Loucy (cell line): ENCODE measurements around the gene ASPSCR1.

Experiments used
- H2AFZ ChIP-seq: fragments of 200-600 bp; sonication (generic); 2 replicates; pipeline ENCODE4 v1.6.0; 2016; ENCODE audit warnings: antibody characterized with exemption, mild to moderate bottlenecking, low read length, moderate library complexity
- H3F3A ChIP-seq: fragments of 200-600 bp; 2 replicates; pipeline ENCODE4 v1.6.0; 2016; ENCODE audit warnings: antibody characterized with exemption, low read depth, mild to moderate bottlenecking
- H3K27me3 ChIP-seq: fragments of 200-600 bp; sonication (generic); 2 replicates; pipeline ENCODE4 v1.6.1; 2014; ENCODE audit warnings: low read length, mild to moderate bottlenecking; ENCODE audit not compliant: insufficient read depth, poor library complexity, severe bottlenecking
- H3K36me3 ChIP-seq: fragments of 200-600 bp; sonication (generic); 2 replicates; pipeline ENCODE4 v1.6.1; 2016; ENCODE audit warnings: low read length; ENCODE audit not compliant: insufficient read depth
- H3K4me1 ChIP-seq: fragments of 200-600 bp; sonication (generic); 2 replicates; pipeline ENCODE4 v1.5.1; 2014; ENCODE audit warnings: low read length, mild to moderate bottlenecking; ENCODE audit not compliant: insufficient read depth, poor library complexity, severe bottlenecking
- H3K4me2 ChIP-seq: fragments of 200-600 bp; sonication (generic); 2 replicates; pipeline ENCODE4 v1.6.0; 2014; ENCODE audit warnings: antibody characterized with exemption, low read length, low read depth, mild to moderate bottlenecking; ENCODE audit not compliant: poor library complexity, severe bottlenecking
- H3K4me3 ChIP-seq: fragments of 200-600 bp; sonication (generic); 2 replicates; pipeline ENCODE4 v1.5.1; 2014; ENCODE audit warnings: low read length, mild to moderate bottlenecking, mixed read lengths; ENCODE audit not compliant: poor library complexity, severe bottlenecking
- H3K79me2 ChIP-seq: fragments of 200-600 bp; sonication (generic); 2 replicates; pipeline ENCODE4 v1.6.1; 2014; ENCODE audit warnings: low read length; ENCODE audit not compliant: insufficient read depth
- H3K9ac ChIP-seq: fragments of 200-600 bp; sonication (generic); 2 replicates; pipeline ENCODE4 v1.6.0; 2014; ENCODE audit warnings: mild to moderate bottlenecking, low read depth, low read length, moderate library complexity; ENCODE audit not compliant: poor library complexity, severe bottlenecking
- H3K9me2 ChIP-seq: fragments of 200-600 bp; sonication (generic); replicated peaks from 2 replicates; pipeline ENCODE4 v1.6.1; 2016; ENCODE audit warnings: low read depth, low read length, mixed read lengths
- H3K9me3 ChIP-seq: fragments of 200-600 bp; sonication (generic); 2 replicates; pipeline ENCODE4 v1.6.1; 2014; ENCODE audit warnings: mild to moderate bottlenecking, antibody characterized with exemption, low read length, low read depth; ENCODE audit not compliant: insufficient read depth
- H4K20me1 ChIP-seq: fragments of 200-600 bp; sonication (generic); 2 replicates; pipeline ENCODE4 v1.6.0; 2014; ENCODE audit warnings: antibody characterized with exemption, low read length, mild to moderate bottlenecking; ENCODE audit not compliant: insufficient read depth, poor library complexity, severe bottlenecking
- CTCF ChIP-seq: fragments of 200-600 bp; sonication (generic); conservative IDR thresholded peaks from 2 replicates; pipeline ENCODE4 v1.5.1; 2014; ENCODE audit warnings: mild to moderate bottlenecking, antibody characterized with exemption, low read length
- EZH2phosphoT487 ChIP-seq: fragments of 200-600 bp; IDR thresholded peaks from 2 replicates; pipeline ENCODE4 v1.6.1; 2018; ENCODE audit warnings: antibody characterized with exemption, mild to moderate bottlenecking, moderate library complexity, borderline replicate concordance

The ASPSCR1 gene

GRCh38 chr17:81947189-81947588 is 30.2 kb upstream of the ASPSCR1 start, which contains the start of gene MYADML2:
Gene MYADML2 (minus strand): TSS chr17:81947233. CDS start chr17:81941741, 5,492 bp downstream.
- Histone ChIP-seq H3K9ac (no peak within 1 kb of the TSS), H2AFZ (no peak within 1 kb of the TSS), H3K36me3 (no peaks in the 10 kb centered on the region), H3K27me3 (no peaks in the 10 kb centered on the region), H3K4me1 (no peaks in the 10 kb centered on the region), H3K4me2 (no peak within 1 kb of the TSS), H3F3A (no peaks in the 10 kb centered on the region), H3K9me3 (no peaks in the 10 kb centered on the region), H3K4me3 (no peak within 1 kb of the TSS), H3K79me2 (no peaks in the 10 kb centered on the region), H3K9me2 (no peaks in the 10 kb centered on the region), H4K20me1 (no peaks in the 10 kb centered on the region)
- TF ChIP-seq EZH2phosphoT487 (no peak), CTCF (no peak)

GRCh38 chr17:81948635-81949378 is 28.6 kb upstream of the ASPSCR1 start:
- no peaks in the 10 kb centered on the region for H3F3A ChIP-seq
- H4K20me1 ChIP-seq: no peaks in the 10 kb centered on the region
- no peak overlapping the region for H3K4me2 ChIP-seq
- H3K79me2 ChIP-seq: no peaks in the 10 kb centered on the region
- H3K27me3 ChIP-seq: no peaks in the 10 kb centered on the region
- H3K4me1 ChIP-seq: no peaks in the 10 kb centered on the region
- H3K4me3 ChIP-seq: no peak overlapping the region
- TF ChIP-seq CTCF (no peak), EZH2phosphoT487 (no peak)
- H3K9ac ChIP-seq: no peak overlapping the region
- no peak overlapping the region for H2AFZ ChIP-seq
- H3K9me2 ChIP-seq: no peaks in the 10 kb centered on the region
- no peaks in the 10 kb centered on the region for H3K36me3 ChIP-seq
- H3K9me3 ChIP-seq: no peaks in the 10 kb centered on the region

GRCh38 chr17:81950501-81950900 is 26.9 kb upstream of the ASPSCR1 start:
- Histone ChIP-seq H3K4me3 (no peak overlapping the region), H3K27me3 (no peaks in the 10 kb centered on the region), H3K36me3 (no peaks in the 10 kb centered on the region), H3K4me1 (no peaks in the 10 kb centered on the region), H2AFZ (no peak overlapping the region), H3F3A (no peaks in the 10 kb centered on the region), H4K20me1 (no peaks in the 10 kb centered on the region), H3K9ac (no peak overlapping the region), H3K79me2 (no peaks in the 10 kb centered on the region), H3K9me3 (no peaks in the 10 kb centered on the region), H3K4me2 (no peak overlapping the region), H3K9me2 (no peaks in the 10 kb centered on the region)
- TF ChIP-seq EZH2phosphoT487 (no peak), CTCF (no peak)
